GM21360 (cell line): ENCODE results near the gene ACKR1.

Experiments used
- ATAC-seq: cut with Tn5 transposase; IDR thresholded peaks from one replicate; pipeline ENCODE4 v1.9.1; 2021; ENCODE audit warnings: mild to moderate bottlenecking, moderate library complexity; ENCODE audit not compliant: unreplicated experiment

The ACKR1 gene, protein sequence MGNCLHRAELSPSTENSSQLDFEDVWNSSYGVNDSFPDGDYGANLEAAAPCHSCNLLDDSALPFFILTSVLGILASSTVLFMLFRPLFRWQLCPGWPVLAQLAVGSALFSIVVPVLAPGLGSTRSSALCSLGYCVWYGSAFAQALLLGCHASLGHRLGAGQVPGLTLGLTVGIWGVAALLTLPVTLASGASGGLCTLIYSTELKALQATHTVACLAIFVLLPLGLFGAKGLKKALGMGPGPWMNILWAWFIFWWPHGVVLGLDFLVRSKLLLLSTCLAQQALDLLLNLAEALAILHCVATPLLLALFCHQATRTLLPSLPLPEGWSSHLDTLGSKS

DNA sequence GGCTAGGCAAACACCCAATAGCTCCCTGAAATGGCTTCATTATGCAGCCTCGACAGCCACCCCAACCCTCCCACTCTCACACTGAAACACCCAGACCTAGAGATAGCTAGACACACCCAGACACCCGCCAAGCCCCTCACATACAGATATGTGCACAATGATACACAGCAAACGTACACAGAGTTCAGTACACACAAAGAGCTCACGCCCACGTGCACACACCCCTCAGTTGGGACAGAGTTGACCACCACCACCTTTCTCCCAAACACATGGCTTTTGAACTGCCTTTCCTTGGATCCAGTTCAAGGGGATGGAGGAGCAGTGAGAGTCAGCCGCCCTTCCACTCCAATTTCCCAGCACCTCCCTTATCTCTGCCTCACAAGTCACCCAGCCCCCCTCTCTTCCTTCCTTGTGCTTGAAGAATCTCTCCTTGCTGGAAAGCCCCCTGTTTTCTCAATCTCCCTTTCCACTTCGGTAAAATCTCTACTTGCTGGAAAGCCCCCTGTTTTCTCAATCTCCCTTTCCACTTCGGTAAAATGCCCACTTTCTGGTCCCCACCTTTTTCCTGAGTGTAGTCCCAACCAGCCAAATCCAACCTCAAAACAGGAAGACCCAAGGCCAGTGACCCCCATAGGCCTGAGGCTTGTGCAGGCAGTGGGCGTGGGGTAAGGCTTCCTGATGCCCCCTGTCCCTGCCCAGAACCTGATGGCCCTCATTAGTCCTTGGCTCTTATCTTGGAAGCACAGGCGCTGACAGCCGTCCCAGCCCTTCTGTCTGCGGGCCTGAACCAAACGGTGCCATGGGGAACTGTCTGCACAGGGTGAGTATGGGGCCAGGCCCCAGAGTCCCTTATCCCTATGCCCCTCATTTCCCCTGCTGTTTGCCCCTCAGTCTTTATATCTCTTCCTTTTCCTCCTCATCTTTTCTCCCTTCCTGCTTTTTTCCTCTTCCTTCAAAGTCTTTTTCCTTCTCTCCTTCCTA lies at the start of gene ACKR1:
ACKR1 (plus strand) TSS at position 715 of the 981 bp plus-strand sequence; CDS start at position 800, 85 bp downstream.
- no peak for ATAC-seq

DNA sequence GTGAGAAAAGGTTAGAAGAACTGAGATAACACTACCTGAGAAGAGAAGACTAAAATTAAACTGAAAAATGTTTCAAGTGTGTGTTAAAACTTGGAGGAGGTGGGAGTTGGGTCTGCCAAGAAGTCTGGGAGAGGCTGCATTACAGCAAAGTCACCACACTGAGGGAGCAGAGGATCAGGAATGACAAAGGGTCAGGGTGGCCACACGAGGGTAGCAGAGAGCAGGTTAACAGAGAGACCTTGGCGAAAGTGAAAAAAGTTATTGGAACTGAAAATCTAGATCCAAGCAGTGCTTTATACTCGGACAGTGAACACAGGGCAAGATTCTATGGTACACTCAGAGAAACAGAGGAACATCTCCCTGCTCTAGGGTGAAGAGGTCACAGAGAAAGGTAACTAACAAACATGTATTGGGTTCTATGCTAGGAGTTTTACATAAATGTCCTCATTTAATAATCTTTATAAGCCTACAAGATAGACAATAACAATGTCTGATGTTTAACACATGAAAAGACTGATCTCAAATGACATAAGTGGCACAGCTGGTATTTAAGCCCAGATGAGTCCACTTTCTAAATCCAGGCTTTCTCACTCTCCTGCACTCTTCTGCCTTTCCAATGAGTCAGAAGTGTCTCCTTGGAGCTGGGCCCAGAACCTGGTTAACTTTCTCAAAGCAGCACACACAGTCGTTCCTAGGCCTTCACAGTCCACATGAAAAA lies 43.5 kb upstream of the ACKR1 start:
- peak; percentile 89 for ATAC-seq

DNA sequence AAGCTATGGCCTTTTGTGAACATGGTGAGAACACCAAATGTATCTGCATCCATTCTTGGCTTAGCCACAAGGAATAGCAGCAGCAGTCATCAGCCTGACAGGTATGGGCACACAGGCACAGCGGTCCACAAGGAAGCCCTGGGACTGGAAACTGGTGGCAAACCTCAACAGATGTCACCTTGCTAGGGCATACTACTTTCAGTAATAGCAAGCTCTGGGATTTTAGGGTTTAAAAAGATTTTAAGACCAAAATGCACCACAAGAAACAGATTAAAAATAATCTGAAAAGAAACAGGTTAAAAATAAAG lies 43.0 kb upstream of the ACKR1 start:
- ATAC-seq: no peak

DNA sequence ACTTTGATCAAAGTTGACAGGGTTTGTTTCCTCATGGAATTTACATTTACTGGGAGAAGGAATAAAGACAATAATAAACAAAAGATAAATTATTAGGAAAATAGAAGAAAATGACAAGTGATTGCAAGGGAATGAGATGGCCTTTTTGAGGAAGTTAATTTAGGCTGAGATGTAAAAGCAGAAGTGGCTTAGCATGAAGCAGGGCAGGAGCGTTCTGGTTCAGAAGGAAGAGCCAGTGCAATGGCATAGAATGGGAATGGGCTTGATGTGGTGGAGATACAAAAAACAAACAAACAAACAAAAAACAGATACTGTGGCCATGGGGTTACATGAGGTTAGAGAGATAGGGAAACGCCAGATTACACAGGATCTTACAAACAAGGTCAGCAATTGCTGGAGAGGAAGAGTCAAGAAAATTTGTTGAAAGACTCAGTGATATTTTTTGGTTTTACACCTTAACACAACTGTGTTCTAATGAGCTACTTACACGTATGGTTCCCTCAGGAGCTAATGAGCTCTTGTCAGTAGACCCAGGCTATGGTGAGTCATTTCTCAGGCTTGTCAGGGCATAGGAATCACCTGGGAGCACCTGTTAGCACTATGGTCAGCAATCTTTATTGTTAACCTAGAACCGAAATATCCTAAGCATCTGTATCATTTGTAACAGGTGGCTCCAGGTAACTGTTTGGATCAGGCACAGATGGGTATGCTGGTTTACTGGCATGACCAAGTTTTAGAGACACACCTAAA lies 42.0 kb upstream of the ACKR1 start:
- ATAC-seq: no peak

DNA sequence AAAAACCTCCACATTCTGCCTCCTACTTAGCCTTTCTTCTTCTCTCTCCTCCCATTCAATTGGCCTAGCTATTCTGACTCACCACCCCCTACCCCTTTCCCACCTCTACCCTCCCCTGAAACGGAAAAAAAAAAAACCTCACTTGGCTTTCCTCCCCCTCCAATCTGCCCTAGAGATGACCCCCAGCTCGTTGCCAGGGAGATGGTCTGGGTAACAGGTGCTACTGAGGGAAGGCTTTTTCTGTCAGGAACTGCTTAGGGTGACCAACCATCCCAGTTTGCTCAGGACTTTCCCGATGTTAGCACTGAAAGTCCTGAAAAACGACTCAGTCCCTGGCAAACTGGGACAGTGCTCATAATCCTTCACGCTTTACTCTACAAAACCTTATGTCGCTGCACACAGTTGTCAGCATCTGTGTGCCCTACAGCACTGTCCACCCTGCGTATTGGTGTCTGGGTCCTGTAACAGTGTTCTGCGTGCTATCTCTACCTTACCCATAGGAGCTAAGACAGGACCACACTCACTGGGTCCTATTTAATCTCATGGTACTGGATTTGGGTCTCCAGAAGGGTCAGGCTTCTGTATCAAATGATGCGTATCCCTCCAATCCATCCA lies 41.0 kb upstream of the ACKR1 start:
- ATAC-seq: no peak

DNA sequence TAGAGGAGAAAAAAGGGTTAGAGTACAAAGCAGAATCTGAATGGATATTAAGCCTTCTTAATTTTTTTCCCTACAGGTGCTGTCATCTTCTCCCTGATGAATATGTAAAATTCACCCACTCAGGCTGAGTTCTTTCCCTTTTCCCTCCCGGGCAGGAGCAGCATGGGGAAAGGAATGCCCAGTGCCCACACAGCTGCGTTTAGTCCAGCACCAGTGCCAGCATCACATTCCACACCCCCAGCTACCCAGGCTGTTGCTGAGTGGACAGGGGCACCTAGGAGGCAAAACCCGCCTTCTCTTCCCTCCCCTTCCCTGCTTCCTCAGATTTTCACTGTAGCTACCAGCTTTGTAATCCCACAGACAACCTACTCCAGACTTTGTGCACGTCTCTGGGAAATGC lies 36.6 kb upstream of the ACKR1 start:
- ATAC-seq: no peak

DNA sequence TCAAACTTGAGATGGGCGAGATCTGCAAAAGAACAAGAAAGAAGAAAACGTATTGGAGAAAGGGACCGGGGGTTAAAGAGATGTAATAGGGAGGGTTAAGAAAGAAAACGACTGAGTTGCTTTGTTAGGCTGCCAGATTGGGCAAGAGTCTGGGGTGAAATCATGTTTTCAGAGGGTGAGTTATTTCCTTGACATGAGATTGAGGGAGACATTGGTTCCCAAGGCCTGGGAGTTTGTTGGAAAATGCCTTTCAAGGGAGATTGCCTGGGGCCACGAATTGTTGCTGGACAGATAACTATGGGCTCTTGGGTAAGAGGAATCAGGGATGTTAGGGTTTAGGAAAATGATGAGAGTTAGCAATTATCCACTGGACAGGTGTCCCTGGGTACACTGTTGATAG lies 34.0 kb upstream of the ACKR1 start:
- ATAC-seq: no peak

DNA sequence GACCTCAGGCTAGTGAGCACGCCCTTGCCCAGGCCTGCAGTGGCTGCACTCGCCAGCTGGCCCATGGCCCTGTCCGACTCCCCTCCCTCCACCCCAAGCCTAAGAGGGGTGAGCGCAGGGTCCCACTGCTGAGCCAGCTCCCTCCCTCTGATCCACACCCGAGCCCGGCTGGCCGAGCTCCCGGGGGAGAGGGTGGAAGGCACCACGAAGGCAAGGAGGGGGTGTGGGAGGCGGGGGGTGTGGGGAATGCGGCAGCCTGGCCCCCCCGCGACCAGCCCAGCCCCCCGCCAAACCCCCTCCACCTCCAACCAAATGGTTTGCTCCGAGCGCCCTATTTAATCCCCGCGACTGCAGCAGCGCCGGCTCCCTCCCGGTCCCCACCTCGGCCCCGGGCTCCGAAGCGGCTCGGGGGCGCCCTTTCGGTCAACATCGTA lies 33.4 kb upstream of the ACKR1 start, which contains the start of gene CADM3:
CADM3 (plus strand) TSS at position 362 of the 434 bp plus-strand sequence. CDS start 151 bp downstream, outside the sequence.
- ATAC-seq: no peak

DNA sequence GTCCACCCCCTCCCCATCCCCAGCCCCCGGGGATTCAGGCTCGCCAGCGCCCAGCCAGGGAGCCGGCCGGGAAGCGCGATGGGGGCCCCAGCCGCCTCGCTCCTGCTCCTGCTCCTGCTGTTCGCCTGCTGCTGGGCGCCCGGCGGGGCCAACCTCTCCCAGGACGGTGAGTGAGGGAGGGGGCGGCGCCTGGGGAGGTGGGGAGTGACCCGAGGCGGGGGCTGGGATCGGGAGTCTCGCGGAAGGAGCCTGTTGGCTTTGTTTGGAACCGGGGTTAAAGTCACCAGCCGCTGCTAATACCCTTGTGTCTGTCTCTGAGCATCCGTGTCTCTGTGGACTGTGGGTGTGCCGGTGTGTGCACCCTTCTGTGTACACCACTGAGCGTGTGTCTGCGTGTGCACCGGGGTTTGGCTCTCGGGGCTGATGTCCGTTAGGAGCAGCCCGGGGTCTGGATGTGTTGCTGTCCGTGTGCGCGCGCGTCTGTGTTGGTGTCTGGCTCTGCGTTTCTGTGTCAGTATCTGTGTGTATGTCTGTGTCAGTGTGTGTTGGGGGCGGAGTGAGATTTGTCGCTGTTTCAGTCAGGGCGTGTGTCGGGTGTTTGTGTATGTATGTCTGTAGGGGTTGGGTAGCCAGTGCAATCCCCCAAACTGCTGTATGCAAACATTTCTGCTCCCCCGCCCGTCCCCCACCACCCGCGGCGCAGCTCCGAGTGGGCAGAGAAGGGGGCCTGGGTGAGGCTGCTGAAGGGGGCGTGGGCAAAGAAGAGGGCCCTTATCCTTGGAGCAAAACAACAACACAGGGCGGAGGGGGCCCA lies 32.8 kb upstream of the ACKR1 start:
- ATAC-seq: no peak

DNA sequence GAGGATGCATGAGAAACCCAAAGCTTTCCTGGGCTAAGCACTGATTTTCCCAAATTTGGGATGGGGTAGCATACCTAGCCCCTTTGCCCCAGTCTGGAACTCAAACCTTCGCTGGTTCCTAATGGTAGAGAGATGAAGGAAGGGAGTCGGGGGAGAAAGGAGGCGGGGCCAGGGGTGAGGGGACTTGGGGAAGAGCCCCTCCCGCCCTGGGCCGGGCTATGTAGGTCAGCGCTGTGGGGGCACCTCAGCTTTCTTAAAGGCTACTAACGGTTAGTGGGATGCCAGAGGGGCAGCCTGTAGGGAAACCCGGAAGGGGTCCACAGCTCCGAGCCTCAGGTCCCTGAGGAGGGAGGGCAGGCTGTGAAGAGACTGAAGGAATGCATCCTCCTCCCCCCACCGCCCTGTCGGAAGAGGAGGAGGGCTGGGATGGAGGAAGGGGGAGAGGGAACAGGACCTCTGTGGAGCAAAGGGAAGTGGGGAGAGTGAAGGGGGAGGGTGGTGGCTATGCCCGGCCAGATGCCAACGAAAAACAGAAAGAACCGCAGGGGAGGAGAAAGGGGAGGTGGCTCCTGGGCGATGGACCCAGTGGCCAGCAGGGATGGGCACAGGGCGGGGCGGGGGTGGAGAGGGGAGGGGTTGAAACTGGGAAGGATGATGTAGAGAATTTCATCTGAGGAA lies 31.9 kb upstream of the ACKR1 start:
- ATAC-seq: no peak

DNA sequence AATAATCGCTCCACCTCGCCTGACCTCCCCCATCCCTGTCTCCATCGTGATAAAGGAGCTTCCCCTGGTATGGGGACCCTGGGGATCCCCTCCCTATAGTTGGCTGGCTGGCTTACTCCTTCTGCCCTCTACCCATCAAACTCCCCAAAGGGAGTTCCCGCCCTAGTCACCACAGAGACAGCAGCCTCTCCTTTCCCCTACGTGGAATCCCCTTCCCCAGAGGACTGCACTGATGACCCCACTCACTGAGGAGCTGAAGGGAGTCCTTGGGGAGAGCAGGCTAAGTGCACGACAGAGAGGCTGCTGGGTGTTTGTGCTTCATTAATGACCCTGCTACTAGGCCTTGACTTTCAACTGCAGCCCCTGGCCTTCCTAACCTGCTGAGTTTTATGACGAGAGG lies 31.4 kb upstream of the ACKR1 start:
- ATAC-seq: no peak

DNA sequence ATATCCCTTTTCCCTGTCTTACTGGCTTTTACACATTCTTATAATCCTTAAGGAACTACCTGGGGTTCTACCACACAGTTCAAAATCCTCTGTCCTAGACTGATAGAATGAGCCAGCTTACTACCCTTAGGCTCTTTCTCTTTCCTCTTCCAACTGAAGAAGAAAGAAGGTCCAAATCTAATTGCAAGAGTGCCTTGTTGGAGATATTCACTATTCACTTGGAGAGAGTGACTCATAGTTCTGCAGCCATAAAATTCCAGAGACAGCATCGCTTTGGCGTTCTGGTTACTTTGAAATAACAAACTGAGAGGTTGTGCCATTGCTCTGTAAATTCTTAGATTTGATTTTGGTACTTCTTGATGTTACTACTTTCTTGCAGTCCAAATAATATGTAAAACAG lies 29.1 kb upstream of the ACKR1 start:
- no peak for ATAC-seq

DNA sequence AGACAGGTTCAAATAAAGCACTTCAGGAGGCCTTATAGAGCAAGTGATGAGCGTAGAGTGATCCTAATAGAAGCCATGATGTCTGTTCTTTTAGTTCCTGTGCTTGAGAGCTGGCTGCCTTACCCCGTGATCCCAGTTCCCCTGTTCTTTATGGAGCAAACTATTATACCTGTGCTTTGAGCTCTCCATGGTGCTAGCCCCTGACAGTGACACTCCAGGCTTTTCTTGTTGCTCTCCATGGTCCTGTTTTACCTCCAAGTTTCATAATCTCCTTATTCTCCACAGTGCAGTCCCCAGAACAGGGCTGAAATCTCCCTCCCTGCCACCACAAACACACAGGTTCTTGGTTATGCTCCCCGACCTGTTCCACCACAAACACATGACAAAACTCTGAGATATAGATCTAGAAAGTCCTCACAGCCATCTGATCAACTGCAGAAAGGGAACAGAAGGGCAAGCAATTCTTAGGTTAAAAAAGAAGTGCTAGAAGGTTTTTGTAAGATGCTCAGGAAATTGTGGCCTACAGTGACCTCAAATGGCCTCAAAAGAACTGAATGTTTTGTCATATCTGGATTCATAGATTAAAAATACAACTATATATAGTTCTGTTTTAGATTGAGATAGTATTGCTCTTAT lies 27.3 kb upstream of the ACKR1 start:
- ATAC-seq: no peak

DNA sequence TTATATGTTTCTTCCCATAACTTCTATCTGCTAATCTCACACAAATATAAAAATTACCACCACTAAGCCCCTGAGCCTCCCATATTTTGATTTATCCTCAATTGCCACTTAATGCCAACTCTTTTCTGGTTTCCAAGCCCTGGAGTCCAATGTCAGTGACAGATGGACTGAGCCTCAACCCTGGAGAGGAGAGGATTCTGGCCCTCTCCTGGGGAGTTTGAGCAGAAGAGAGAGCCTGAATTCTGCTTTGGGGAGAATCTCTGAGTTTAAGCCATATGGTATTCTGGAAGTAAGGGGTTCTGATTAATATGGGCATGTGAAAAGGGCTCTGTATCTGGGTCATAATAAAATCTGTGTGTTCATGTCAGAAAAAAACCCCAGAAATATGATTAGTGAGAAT lies 24.8 kb upstream of the ACKR1 start:
- no peak for ATAC-seq

DNA sequence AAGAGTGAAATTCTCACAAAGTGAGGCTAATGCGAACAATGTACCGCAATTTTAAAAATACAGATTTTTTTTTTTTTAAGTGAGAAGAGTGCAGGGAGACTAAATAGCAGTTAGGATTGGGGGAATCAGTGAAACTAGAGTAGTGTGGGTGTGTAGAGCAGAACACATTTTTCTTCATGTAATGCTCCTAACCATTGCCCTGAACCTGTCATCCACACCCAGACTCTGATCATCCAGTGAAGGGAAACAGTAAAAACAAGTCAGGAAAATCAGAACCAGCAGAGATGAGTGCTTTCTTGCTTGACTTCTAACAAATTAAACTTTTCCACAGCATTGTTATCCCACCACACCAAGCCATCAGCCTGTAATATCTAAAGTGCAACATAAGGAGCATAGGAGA lies 24.2 kb upstream of the ACKR1 start:
- ATAC-seq: no peak

DNA sequence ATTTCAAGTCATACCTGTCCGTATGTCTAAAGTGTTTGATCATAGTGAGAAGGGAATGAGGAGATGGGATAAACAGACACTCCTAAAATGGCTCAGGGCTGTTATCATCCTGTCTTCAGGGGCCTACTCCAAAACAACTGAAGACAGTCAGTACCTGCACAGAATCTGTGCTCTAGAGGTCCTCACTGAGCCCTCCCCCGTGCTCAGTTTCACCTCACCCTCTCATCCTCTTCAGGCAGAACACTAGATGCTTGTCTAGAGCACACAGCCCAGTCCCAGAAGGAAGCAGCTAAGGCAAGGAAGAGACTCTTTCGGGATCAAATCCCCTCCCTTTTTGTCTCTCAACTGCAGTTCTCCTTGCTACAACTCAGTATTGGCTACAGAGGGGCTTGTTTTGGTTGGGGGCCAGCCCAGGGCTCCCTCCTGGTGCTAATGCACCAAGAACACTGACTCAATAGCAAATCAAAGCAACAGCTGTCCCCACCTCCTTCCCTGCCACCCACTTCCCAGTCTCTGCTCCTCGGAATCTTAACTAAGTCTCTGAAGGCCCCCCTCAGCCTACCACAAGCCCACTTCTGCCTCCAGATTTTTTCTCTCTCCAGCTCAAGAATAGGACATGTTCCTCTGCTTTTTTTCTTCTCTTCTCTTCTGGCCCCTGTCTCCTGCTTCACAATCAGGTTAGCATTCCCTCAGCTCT lies 23.2 kb upstream of the ACKR1 start:
- ATAC-seq: no peak

DNA sequence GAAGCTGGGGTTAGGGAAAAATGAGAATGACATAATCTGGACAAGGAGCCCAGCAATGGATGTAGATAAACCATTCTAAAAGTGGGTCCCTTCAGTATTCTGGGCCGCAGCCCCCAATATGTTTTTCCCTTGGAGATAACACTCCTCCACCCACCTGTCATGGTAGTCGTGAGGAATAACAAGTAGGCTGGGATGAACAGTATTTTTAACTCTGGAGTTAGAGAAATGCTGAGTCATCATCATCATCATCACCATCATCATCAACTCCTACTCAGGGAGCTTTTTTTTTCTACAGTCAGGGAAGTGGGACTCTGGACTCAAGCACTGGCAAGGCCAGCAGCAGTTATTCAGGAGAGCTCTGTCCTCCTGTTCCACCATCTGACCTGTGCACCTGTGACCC lies 20.5 kb upstream of the ACKR1 start:
- no peak for ATAC-seq

DNA sequence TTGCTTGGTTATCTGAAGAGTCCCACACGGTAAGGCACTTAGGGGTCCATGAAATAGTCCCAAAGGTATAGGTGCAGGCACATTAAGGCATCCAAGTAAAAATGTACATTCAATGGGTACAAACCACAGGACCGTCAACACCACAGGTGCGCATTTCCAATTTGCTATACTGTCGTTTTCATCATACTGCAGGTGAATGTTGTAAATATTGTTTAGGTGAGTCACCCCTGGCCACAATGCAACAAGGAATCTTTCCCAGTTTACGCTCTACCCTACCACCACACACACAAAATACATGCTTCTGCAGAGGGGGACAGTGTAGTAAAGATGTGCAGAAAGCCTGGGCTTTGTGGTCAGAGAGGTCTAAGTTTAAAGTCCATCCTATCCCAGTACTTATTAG lies 19.6 kb upstream of the ACKR1 start:
- no peak for ATAC-seq
